A549 (cell line): ENCODE data around the gene MUC5AC. TPM values are rescaled to one million over a fixed set of nuclear protein-coding genes. Genes with fewer than 3 reads are reported as not detected.

Source experiments
- ATAC-seq, 2 experiments: fragments of 200-7000 bp in 1 of 2; fragments of >200 bp in 1 of 2; cut with Nextera tagmentation in 1 of 2; cut with Tn5 transposase in 1 of 2; 3 replicates each; pipeline versions ENCODE4 v1.8.0 to v1.9.1; 2018 to 2020; ENCODE audit warnings: mild to moderate bottlenecking in 1 of 2, moderate library complexity in 1 of 2
- CTCF ChIA-PET: fragments of 300-600 bp; sonication (Branson Sonifier 250); formaldehyde crosslinking; extraction: SDS; loops from one replicate; lab custom pipeline; 2021; ENCODE audit warnings: antibody characterized with exemption, inconsistent platforms; lab: Yijun Ruan, JAX
- POLR2A ChIA-PET: fragments of 350-600 bp; formaldehyde crosslinking; extraction: SDS; loops from one replicate; lab custom pipeline; 2021; ENCODE audit warnings: antibody characterized with exemption, inconsistent platforms; lab: Yijun Ruan, JAX
- DNase-seq, 2 experiments: peaks; one replicate each; pipeline versions ENCODE4 v3.0.0 to v3.0.0-alpha.2; 2011 to 2016; ENCODE audit warnings: low read depth in 1 of 2, low spot score in 1 of 2
- FAIRE-seq: peaks from 2 replicates; lab custom pipeline; 2011; peaks lifted over from hg19 to GRCh38; lab: Jason Lieb, UNC
- H3K27ac ChIP-seq, 2 experiments: fragments of >200 bp; sonication (Bioruptor Twin); formaldehyde crosslinking; 3 replicates each; pipeline ENCODE4 v1.5.1; 2016 to 2017
- H3K4me1 ChIP-seq: fragments of >200 bp; sonication (Bioruptor Twin); formaldehyde crosslinking; 3 replicates; pipeline ENCODE4 v1.6.1; 2016
- H3K4me2 ChIP-seq: fragments of >200 bp; sonication (Bioruptor Twin); formaldehyde crosslinking; 3 replicates; pipeline ENCODE4 v1.6.1; 2016
- H3K4me3 ChIP-seq: fragments of >200 bp; sonication (Bioruptor Twin); formaldehyde crosslinking; 3 replicates; pipeline ENCODE4 v1.5.1; 2016
- H3K9me3 ChIP-seq: fragments of >200 bp; sonication (Bioruptor Twin); formaldehyde crosslinking; 3 replicates; pipeline ENCODE4 v1.6.1; 2016
- BHLHE40 ChIP-seq: IDR thresholded peaks from 2 replicates; pipeline ENCODE4 v1.6.1; 2012; ENCODE audit warnings: low read depth, low read length, inconsistent platforms
- CEBPB ChIP-seq, 2 experiments: fragments of >200 bp in 1 of 2; sonication (Bioruptor Twin) in 1 of 2; formaldehyde crosslinking in 1 of 2; IDR thresholded peaks; 2 replicates each; pipeline ENCODE4 v1.6.1; 2012 to 2016
- EHMT2 ChIP-seq: fragments of 200-600 bp; sonication (generic); IDR thresholded peaks from 2 replicates; pipeline ENCODE4 v1.6.1; 2016; ENCODE audit warnings: antibody characterized with exemption, low read depth, mild to moderate bottlenecking, moderate library complexity
- FOSB ChIP-seq: fragments of 250-450 bp; sonication (Bioruptor Pico); IDR thresholded peaks from 2 replicates; pipeline ENCODE4 v1.5.0; 2020; ENCODE audit warnings: mild to moderate bottlenecking, moderate library complexity
- GATA3 ChIP-seq: IDR thresholded peaks from 2 replicates; pipeline ENCODE4 v1.6.1; 2012; ENCODE audit warnings: borderline replicate concordance
- HDAC2 ChIP-seq: fragments of 200-600 bp; sonication (generic); IDR thresholded peaks from 2 replicates; pipeline ENCODE4 v1.6.1; 2016
- HEYL ChIP-seq: fragments of 250-450 bp; sonication (Bioruptor Pico); IDR thresholded peaks from 2 replicates; pipeline ENCODE4 v1.8.0; 2021; ENCODE audit warnings: mild to moderate bottlenecking, moderate library complexity
- HOXA7 ChIP-seq: fragments of 250-450 bp; sonication (Bioruptor Pico); IDR thresholded peaks from 2 replicates; pipeline ENCODE4 v1.5.0; 2020; ENCODE audit warnings: mild to moderate bottlenecking, moderate library complexity
- HOXB13 ChIP-seq: fragments of 250-450 bp; sonication (Bioruptor Pico); IDR thresholded peaks from 2 replicates; pipeline ENCODE4 v1.5.0; 2020; ENCODE audit warnings: low read depth, mild to moderate bottlenecking, moderate library complexity
- JUN ChIP-seq, 2 experiments: fragments of >200 bp; sonication (Bioruptor Twin); formaldehyde crosslinking; IDR thresholded peaks; 2 replicates in 1 of 2; 3 replicates in 1 of 2; pipeline ENCODE4 v1.6.1; 2016 to 2017
- KDM1A ChIP-seq: fragments of 200-600 bp; sonication (generic); IDR thresholded peaks from 2 replicates; pipeline ENCODE4 v1.6.1; 2016; ENCODE audit warnings: low read depth, mild to moderate bottlenecking
- NFE2L2 ChIP-seq: fragments of 150-350 bp; conservative IDR thresholded peaks from 2 replicates; pipeline ENCODE4 v1.6.1; 2014; ENCODE audit warnings: low read length
- PHF8 ChIP-seq: fragments of 200-600 bp; sonication (generic); IDR thresholded peaks from 2 replicates; pipeline ENCODE4 v1.6.1; 2016; ENCODE audit warnings: low read depth, mild to moderate bottlenecking, antibody characterized with exemption, moderate library complexity, borderline replicate concordance
- POLR2A ChIP-seq: IDR thresholded peaks from 2 replicates; pipeline ENCODE4 v1.6.1; 2012; ENCODE audit warnings: mild to moderate bottlenecking, low read length
- RARB ChIP-seq: fragments of 250-450 bp; sonication (Bioruptor Pico); IDR thresholded peaks from 2 replicates; pipeline ENCODE4 v1.8.0; 2021; ENCODE audit warnings: mild to moderate bottlenecking, moderate library complexity
- RCOR1 ChIP-seq: fragments of 150-350 bp; IDR thresholded peaks from 2 replicates; pipeline ENCODE4 v1.6.1; 2014; ENCODE audit warnings: antibody characterized with exemption, low read length, low read depth
- REST ChIP-seq: fragments of 200-600 bp; sonication (generic); IDR thresholded peaks from 2 replicates; pipeline ENCODE4 v1.6.1; 2016; ENCODE audit warnings: antibody characterized with exemption, mild to moderate bottlenecking, moderate library complexity
- RFX5 ChIP-seq: fragments of 450-650 bp; IDR thresholded peaks from 2 replicates; pipeline ENCODE4 v1.7.1; 2014; ENCODE audit warnings: antibody characterized with exemption, mild to moderate bottlenecking, moderate library complexity
- TP53 ChIP-seq: fragments of 250-450 bp; sonication (Bioruptor Pico); IDR thresholded peaks from 2 replicates; pipeline ENCODE4 v1.5.0; 2021; ENCODE audit warnings: mild to moderate bottlenecking, moderate library complexity
- USF2 ChIP-seq: fragments of 450-650 bp; IDR thresholded peaks from 2 replicates; pipeline ENCODE4 v1.6.1; 2014; ENCODE audit warnings: antibody characterized with exemption
- ZNF302 ChIP-seq: fragments of 250-450 bp; sonication (Bioruptor Pico); IDR thresholded peaks from 2 replicates; pipeline ENCODE4 v1.9.0; 2021; ENCODE audit warnings: inconsistent platforms, mild to moderate bottlenecking, moderate library complexity
- WGBS: methylation state at CpG from one replicate; pipeline ENCODE4 v1.1.6; 2017; ENCODE audit errors: missing lambda C conversion rate; 5-methylcytosine and 5-hydroxymethylcytosine counted together
- polyA plus RNA-seq, 4 experiments: library from polyadenylated mRNA; depleted of rRNA in 3 of 4; stranded (reverse); fragments of >200 nt; fragmentation: RNase III in 1 of 4; extraction: RNeasy Plus Mini Kit Qiagen cat#74134 plus additional on column Dnase treatment in 1 of 4; gene quantifications; 2 replicates in 3 of 4; 3 replicates in 1 of 4; pipeline ENCODE4 v1.2.3, GENCODE V29; 2011 to 2017

Gene MUC5AC
- polyA plus RNA-seq, 2 of the 4 experiments (the other 2 are of a cell fraction), result 0.18 to 7.4 TPM

- Histone ChIP-seq H3K4me3 (no peak overlapping the region), H3K27ac (peak overlapping the region in 1 of 2 experiments; percentile 34; a peak in 3 of 6 replicates), H3K4me2 (no peak overlapping the region), H3K9me3 (no peaks in the 10 kb centered on the region), H3K4me1 (peaks cover 6% of the 10 kb centered on the region; the same call in 1 of the 3 replicates)
- no peak for TF ChIP-seq KDM1A
- no peak for TF ChIP-seq RFX5
- ChIA-PET POLR2A (no interaction called here), CTCF (no interaction called here)
- FAIRE-seq (no peak), DNase-seq (no peak), ATAC-seq (no peak; a peak in 1 of 6 replicates)
- WGBS, result 90% methylated on average over 12 of the region's 19 CpGs
These were observed 36.4 kb upstream of the MUC5AC start for GRCh38 chr11:1121331-1121812.

GRCh38 chr11:1121813-1122663 is 35.7 kb upstream of the MUC5AC start:
- Histone ChIP-seq H3K27ac (peak overlapping the region in 1 of 2 experiments; percentile 34; a peak in 5 of 6 replicates), H3K4me1 (peaks cover 6% of the 10 kb centered on the region; the same call in 1 of the 3 replicates), H3K4me3 (no peak overlapping the region), H3K4me2 (no peak overlapping the region), H3K9me3 (no peaks in the 10 kb centered on the region)
- DNase-seq (peak in 1 of 2 experiments; percentile 20), ATAC-seq (peak in 1 of 2 experiments; percentile 65; a peak in 3 of 6 replicates), FAIRE-seq (no peak)
- ChIA-PET CTCF (interaction anchor here (0.6 to 2.0 kb wide), 3 partner anchors 8 to 455 kb away, joined by 3 to 5 read pairs (median 3); no protein-coding TSS in a partner anchor), POLR2A (no interaction called here)
- no peak for TF ChIP-seq HOXA7
- no peak for TF ChIP-seq RCOR1
- no peak for TF ChIP-seq NFE2L2
- no peak for TF ChIP-seq JUN (IDR thresholded peaks at IDR 0.05)
- no peak for TF ChIP-seq FOSB
- no peak for TF ChIP-seq CEBPB (IDR thresholded peaks at IDR 0.05)
- TF ChIP-seq POLR2A, result no peak
- no peak for TF ChIP-seq HDAC2
- no peak for TF ChIP-seq HOXB13 (CRISPR knock-in tag)
- TF ChIP-seq ZNF302 (CRISPR knock-in tag), result no peak
- TF ChIP-seq BHLHE40, result no peak
- TF ChIP-seq GATA3, result no peak
- no peak for TF ChIP-seq USF2
- TF ChIP-seq RARB (CRISPR knock-in tag), result no peak
- TF ChIP-seq PHF8, result no peak
- TF ChIP-seq TP53 (CRISPR knock-in tag), result no peak
- no peak for TF ChIP-seq RFX5
- no peak for TF ChIP-seq REST
- TF ChIP-seq EHMT2, result no peak
- TF ChIP-seq HEYL (CRISPR knock-in tag), result no peak
- WGBS, result 62% methylated on average over 18 of the region's 28 CpGs
